Thymus (tissue), 2 donors: ENCODE data around the gene SHISA5. TPM values are rescaled to one million over a fixed set of nuclear protein-coding genes. Genes with fewer than 3 reads are reported as not detected.

Experiments
- polyA plus RNA-seq: library from polyadenylated mRNA; stranded (reverse); fragments of 200-250 nt; gene quantifications from one replicate; pipeline ENCODE4 v1.2.3, GENCODE V29; 2013
- total RNA-seq: library from RNA; stranded (reverse); fragments of 120-200 nt; gene quantifications from one replicate; pipeline ENCODE4 v1.2.4, GENCODE V29; 2013
- donor health status: healthy.

The SHISA5 gene
- total and polyA plus RNA-seq, 2 donors: 104 to 115 TPM

Other genes with a start within 250 kb of the SHISA5 start
- gene NME6, start 202.8 kb downstream of the SHISA5 start, total RNA-seq: 14.5 TPM
- 12.9 TPM for gene NME6, start 202.8 kb downstream of the SHISA5 start, polyA plus RNA-seq
- not detected for gene SPINK8, start 170.5 kb downstream of the SHISA5 start, total RNA-seq
- gene SPINK8, start 170.5 kb downstream of the SHISA5 start, polyA plus RNA-seq: 0.14 TPM
- gene FBXW12, start 132.0 kb downstream of the SHISA5 start, total RNA-seq: 0.05 TPM
- gene FBXW12, start 132.0 kb downstream of the SHISA5 start, polyA plus RNA-seq: 0.07 TPM
- gene PLXNB1, start 74.1 kb downstream of the SHISA5 start, total RNA-seq: 7.7 TPM
- gene PLXNB1, start 74.1 kb downstream of the SHISA5 start, polyA plus RNA-seq: 112 TPM
- 17.8 TPM for gene CCDC51, start 64.1 kb downstream of the SHISA5 start, total RNA-seq
- gene CCDC51, start 64.1 kb downstream of the SHISA5 start, polyA plus RNA-seq: 14.1 TPM
- 660 TPM for gene TMA7, start 63.9 kb downstream of the SHISA5 start, total RNA-seq
- 735 TPM for gene TMA7, start 63.9 kb downstream of the SHISA5 start, polyA plus RNA-seq
- 6.2 TPM for gene ATRIP, start 57.4 kb downstream of the SHISA5 start, total RNA-seq
- gene ATRIP, start 57.4 kb downstream of the SHISA5 start, polyA plus RNA-seq: 8.4 TPM
- gene PFKFB4, start 52.6 kb upstream of the SHISA5 start, total RNA-seq: 6.1 TPM
- 3.5 TPM for gene PFKFB4, start 52.6 kb upstream of the SHISA5 start, polyA plus RNA-seq
- gene UCN2, start 59.6 kb upstream of the SHISA5 start, total RNA-seq: 0.09 TPM
- 4.7 TPM for gene UCN2, start 59.6 kb upstream of the SHISA5 start, polyA plus RNA-seq
- gene COL7A1, start 91.2 kb upstream of the SHISA5 start, total RNA-seq: 4.4 TPM
- gene COL7A1, start 91.2 kb upstream of the SHISA5 start, polyA plus RNA-seq: 273 TPM
- 159 TPM for gene UQCRC1, start 105.5 kb upstream of the SHISA5 start, total RNA-seq
- gene UQCRC1, start 105.5 kb upstream of the SHISA5 start, polyA plus RNA-seq: 108 TPM
- gene TMEM89, start 117.6 kb upstream of the SHISA5 start, total RNA-seq: not detected
- gene TMEM89, start 117.6 kb upstream of the SHISA5 start, polyA plus RNA-seq: 0.23 TPM
- 8.9 TPM for gene SLC26A6, start 131.3 kb upstream of the SHISA5 start, total RNA-seq
- 24.7 TPM for gene SLC26A6, start 131.3 kb upstream of the SHISA5 start, polyA plus RNA-seq
- gene CELSR3, start 158.7 kb upstream of the SHISA5 start, total RNA-seq: 0.38 TPM
- 1.4 TPM for gene CELSR3, start 158.7 kb upstream of the SHISA5 start, polyA plus RNA-seq
- 8.8 TPM for gene NCKIPSD, start 181.7 kb upstream of the SHISA5 start, total RNA-seq
- gene NCKIPSD, start 181.7 kb upstream of the SHISA5 start, polyA plus RNA-seq: 7.0 TPM
- 98.4 TPM for gene IP6K2, start 213.0 kb upstream of the SHISA5 start, total RNA-seq
- gene IP6K2, start 213.0 kb upstream of the SHISA5 start, polyA plus RNA-seq: 134 TPM